Upper lobe of left lung (tissue), 6 donors: Measurements from ENCODE around the gene GABRG3. TPM values are rescaled to one million over a fixed set of nuclear protein-coding genes. Genes with fewer than 3 reads are reported as not detected.

Experiments
- ATAC-seq, 2 donors: fragments of 200-7000 bp; cut with Tn5 transposase; one replicate each; pipeline ENCODE4 v1.9.1; 2022; ENCODE audit warnings: mild to moderate bottlenecking in 2 of 2, moderate library complexity in 2 of 2; ENCODE audit not compliant: low FRiP score in 2 of 2
- DNase-seq, 2 donors: peaks; one replicate each; pipeline ENCODE4 v3.0.0-alpha.2; 2019 to 2020
- H3K27ac ChIP-seq, 4 donors: fragments of 200-600 bp; sonication (generic); one replicate each; pipeline ENCODE4 v1.5.1; 2016 to 2019
- H3K27me3 ChIP-seq, 4 donors: fragments of 200-600 bp; sonication (generic); one replicate each; pipeline ENCODE4 v1.5.1; 2017 to 2019
- H3K36me3 ChIP-seq, 4 donors: fragments of 200-600 bp; sonication (generic); one replicate each; pipeline ENCODE4 v1.5.1; 2016 to 2019
- H3K4me1 ChIP-seq, 4 donors: fragments of 200-600 bp; sonication (generic); one replicate each; pipeline ENCODE4 v1.5.1; 2018 to 2019
- H3K4me3 ChIP-seq, 4 donors: fragments of 200-600 bp; sonication (generic); one replicate each; pipeline ENCODE4 v1.5.1; 2017 to 2019; ENCODE audit warnings: mild to moderate bottlenecking in 2 of 4, moderate library complexity in 1 of 4
- H3K9me3 ChIP-seq, 4 donors: fragments of 200-600 bp; sonication (generic); one replicate each; pipeline ENCODE4 v1.5.1; 2018 to 2019
- CTCF ChIP-seq, 6 experiments: fragments of 450-650 bp in 4 of 6; fragments of 200-600 bp in 2 of 6; sonication (generic) in 2 of 6; IDR thresholded peaks; one replicate each; pipeline ENCODE4 v1.5.1; 2016 to 2019; ENCODE audit warnings: antibody characterized with exemption in 6 of 6
- EP300 ChIP-seq, 4 donors: sonication (generic); formaldehyde crosslinking; IDR thresholded peaks; one replicate each; pipeline ENCODE4 v1.5.1; 2017; ENCODE audit warnings: antibody characterized with exemption in 4 of 4, control low read depth in 2 of 4
- POLR2A ChIP-seq, 4 donors: fragments of 450-650 bp; IDR thresholded peaks; one replicate each; pipeline ENCODE4 v1.5.1; 2016 to 2017; ENCODE audit warnings: antibody characterized with exemption in 4 of 4, mild to moderate bottlenecking in 2 of 4
- POLR2AphosphoS5 ChIP-seq, 2 donors: sonication (generic); formaldehyde crosslinking; IDR thresholded peaks; one replicate each; pipeline ENCODE4 v1.5.1; 2017; ENCODE audit warnings: antibody characterized with exemption in 2 of 2
- whole genome bisulfite sequencing, 2 donors: methylation state at CpG; one replicate each; pipeline ENCODE4 v1.1.5; 2017 to 2018; 5-methylcytosine and 5-hydroxymethylcytosine counted together
- total RNA-seq, 6 donors: library from RNA; depleted of rRNA in 4 of 6; stranded (reverse); fragments of >200 nt in 4 of 6; gene quantifications; one replicate each; pipeline versions ENCODE4 v1.1.0 to v1.2.1, GENCODE V29; 2016 to 2021
- donor health status: DM: no; HTN: no; CAD: no; lungs with moderate emphysema.
- donor health status: DM: no; HTN: yes; CAD: no; lungs with severe emphysema.

The GABRG3 gene
- total RNA-seq, 6 donors from 2014 or later, result not detected

GRCh38 chr15:27427276-27427675, 456.3 kb downstream of the GABRG3 start:
- DNase-seq, result no peak

GRCh38 chr15:27428151-27428550, 457.2 kb downstream of the GABRG3 start:
- no peaks in the 10 kb centered on the region for H3K27me3 ChIP-seq
- TF ChIP-seq POLR2A (IDR thresholded peaks at IDR 0.05) (no peak), EP300 (IDR thresholded peaks at IDR 0.05) (no peak), POLR2AphosphoS5 (IDR thresholded peaks at IDR 0.05) (no peak), CTCF (IDR thresholded peaks at IDR 0.05) (no peak)
- H3K36me3 ChIP-seq, result no peaks in the 10 kb centered on the region
- H3K27ac ChIP-seq, result no peak overlapping the region
- 59 to 98% methylated on average over 3 of the region's 3 CpGs for WGBS, 2 donors
- ATAC-seq (no peak), DNase-seq (no peak)
- H3K9me3 ChIP-seq, result no peaks in the 10 kb centered on the region
- no peaks in the 10 kb centered on the region for H3K4me1 ChIP-seq
- H3K4me3 ChIP-seq, result no peak overlapping the region

More at GRCh38 chr15:27427276-27427675, 456.3 kb downstream of the GABRG3 start:
- no peak overlapping the region for H3K4me3 ChIP-seq
- H3K27ac ChIP-seq, result no peak overlapping the region
- TF ChIP-seq CTCF (IDR thresholded peaks at IDR 0.05) (no peak), EP300 (IDR thresholded peaks at IDR 0.05) (no peak)
- WGBS, 2 donors, result 64 to 93% methylated on average over 1 of the region's 1 CpG
- no peaks in the 10 kb centered on the region for H3K4me1 ChIP-seq
- no peaks in the 10 kb centered on the region for H3K36me3 ChIP-seq
- H3K9me3 ChIP-seq, result no peaks in the 10 kb centered on the region
- ATAC-seq, result no peak
- H3K27me3 ChIP-seq, result no peaks in the 10 kb centered on the region

GRCh38 chr15:27429577-27429976, 458.6 kb downstream of the GABRG3 start:
- Histone ChIP-seq H3K4me3 (no peak overlapping the region), H3K4me1 (no peaks in the 10 kb centered on the region), H3K9me3 (no peaks in the 10 kb centered on the region), H3K36me3 (no peaks in the 10 kb centered on the region), H3K27me3 (no peaks in the 10 kb centered on the region), H3K27ac (no peak overlapping the region)
- DNase-seq (no peak), ATAC-seq (no peak)
- TF ChIP-seq CTCF (IDR thresholded peaks at IDR 0.05) (no peak), EP300 (IDR thresholded peaks at IDR 0.05) (no peak), POLR2A (IDR thresholded peaks at IDR 0.05) (no peak), POLR2AphosphoS5 (IDR thresholded peaks at IDR 0.05) (no peak)
- 89 to 91% methylated on average over 4 of the region's 4 CpGs for WGBS, 2 donors

- ATAC-seq, result no peak
- Histone ChIP-seq H3K4me1 (no peaks in the 10 kb centered on the region), H3K9me3 (no peaks in the 10 kb centered on the region), H3K27me3 (no peaks in the 10 kb centered on the region), H3K27ac (no peak overlapping the region), H3K36me3 (no peaks in the 10 kb centered on the region), H3K4me3 (no peak overlapping the region)
- DNase-seq, result no peak
- no peak for TF ChIP-seq POLR2AphosphoS5 (IDR thresholded peaks at IDR 0.05)
- no peak for TF ChIP-seq CTCF (IDR thresholded peaks at IDR 0.05)
- no peak for TF ChIP-seq POLR2A (IDR thresholded peaks at IDR 0.05)
- TF ChIP-seq EP300 (IDR thresholded peaks at IDR 0.05), result no peak
- WGBS, 2 donors, result 71% methylated on average over 4 of the region's 4 CpGs
Measured at GRCh38 chr15:27433604-27434003, 462.6 kb downstream of the GABRG3 start.
